B cell (primary cell): Measurements from ENCODE around the gene COG5. TPM values are rescaled to one million over a fixed set of nuclear protein-coding genes. Genes with fewer than 3 reads are reported as not detected.

Experiments
- ATAC-seq: fragments of 200-7000 bp; cut with Tn5 transposase; one replicate; pipeline ENCODE4 v1.10.0; 2021; ENCODE audit warnings: low read depth, mild to moderate bottlenecking, moderate number of reproducible peaks, moderate library complexity
- CTCF ChIA-PET: fragments of 350-600 bp; sonication (Branson Sonifier 250); formaldehyde crosslinking; loops from one replicate; lab custom pipeline; 2021; ENCODE audit warnings: antibody characterized with exemption, inconsistent platforms; lab: Charles Lee
- POLR2A ChIA-PET: fragments of 350-600 bp; sonication (Branson Sonifier 250); formaldehyde crosslinking; loops from one replicate; lab custom pipeline; 2021; ENCODE audit warnings: antibody characterized with exemption; lab: Charles Lee
- DNase-seq: peaks from one replicate; pipeline ENCODE4 v3.0.0; 2013
- H2AFZ ChIP-seq: 2 replicates; pipeline ENCODE4 v1.6.1; 2012; ENCODE audit warnings: mild to moderate bottlenecking, low read depth, low read length; ENCODE audit not compliant: insufficient read depth, poor library complexity, severe bottlenecking
- H3K27ac ChIP-seq, 2 donors: 1 replicate in 1 of 2; 2 replicates in 1 of 2; pipeline ENCODE4 v1.5.1; 2012 to 2013; ENCODE audit warnings: low read length in 2 of 2, mild to moderate bottlenecking in 2 of 2, moderate library complexity in 1 of 2
- H3K27me3 ChIP-seq, 4 experiments: fragments of 200-600 bp in 1 of 4; sonication (generic) in 1 of 4; replicated peaks in 1 of 4; 1 replicate in 2 of 4; 2 replicates in 2 of 4; pipeline versions ENCODE4 v1.6.1 to v1.7.0; 2013 to 2016; ENCODE audit warnings: low read length in 3 of 4, mild to moderate bottlenecking in 2 of 4, mixed read lengths in 1 of 4, moderate library complexity in 1 of 4; ENCODE audit not compliant: insufficient read depth in 4 of 4, control insufficient read depth in 3 of 4; ENCODE audit errors: control extremely low read depth in 1 of 4
- H3K36me3 ChIP-seq, 2 experiments: replicated peaks in 1 of 2; 1 replicate in 1 of 2; 2 replicates in 1 of 2; pipeline versions ENCODE4 v1.6.1 to v1.7.1; 2013; ENCODE audit warnings: low read length in 1 of 2; ENCODE audit not compliant: insufficient read depth in 2 of 2, control insufficient read depth in 1 of 2; ENCODE audit errors: control extremely low read depth in 1 of 2, extremely low read depth in 1 of 2
- H3K4me1 ChIP-seq, 2 donors: fragments of 200-600 bp in 1 of 2; sonication (generic) in 1 of 2; 1 replicate in 1 of 2; 2 replicates in 1 of 2; pipeline versions ENCODE4 v1.5.1 to v1.6.1; 2013 to 2017; ENCODE audit warnings: low read length in 2 of 2; ENCODE audit not compliant: control insufficient read depth in 2 of 2, insufficient read depth in 2 of 2
- H3K4me2 ChIP-seq: replicated peaks from 2 replicates; pipeline ENCODE3; 2012; ENCODE audit warnings: mild to moderate bottlenecking, low read depth, low read length; ENCODE audit not compliant: poor library complexity, severe bottlenecking
- H3K4me3 ChIP-seq, 5 experiments: fragments of 200-600 bp in 1 of 5; sonication (generic) in 1 of 5; 1 replicate in 3 of 5; 2 replicates in 2 of 5; pipeline versions ENCODE4 v1.5.1 to v1.7.0; 2011 to 2016; ENCODE audit warnings: low read length in 4 of 5, mild to moderate bottlenecking in 4 of 5, low read depth in 2 of 5, control low read depth in 1 of 5, moderate library complexity in 1 of 5; ENCODE audit not compliant: insufficient read depth in 1 of 5; ENCODE audit errors: control extremely low read depth in 1 of 5, extremely low read depth in 1 of 5
- H3K79me2 ChIP-seq: fragments of 200-600 bp; sonication (generic); one replicate; pipeline ENCODE4 v1.6.0; 2016; ENCODE audit warnings: low read length; ENCODE audit not compliant: control insufficient read depth, insufficient read depth
- H3K9ac ChIP-seq: fragments of 200-600 bp; sonication (generic); 2 replicates; pipeline ENCODE4 v1.6.1; 2017; ENCODE audit warnings: mild to moderate bottlenecking, low read length, moderate library complexity
- H3K9me3 ChIP-seq, 3 donors: one replicate each; pipeline versions ENCODE4 v1.6.1 to v1.7.1; 2013; ENCODE audit warnings: low read length in 2 of 3; ENCODE audit not compliant: control insufficient read depth in 2 of 3, insufficient read depth in 1 of 3; ENCODE audit errors: control extremely low read depth in 1 of 3
- H4K20me1 ChIP-seq: 2 replicates; pipeline ENCODE4 v1.6.0; 2012; ENCODE audit warnings: mild to moderate bottlenecking, low read length; ENCODE audit not compliant: insufficient read depth, control insufficient read depth, poor library complexity, severe bottlenecking
- H3K27ac Mint-ChIP-seq: one replicate; pipeline ENCODE4 v1.8.0; 2021; ENCODE audit warnings: mixed read lengths
- H3K27me3 Mint-ChIP-seq: one replicate; pipeline ENCODE4 v1.8.0; 2021; ENCODE audit warnings: mixed read lengths
- H3K4me1 Mint-ChIP-seq: one replicate; pipeline ENCODE4 v1.8.0; 2021; ENCODE audit warnings: mixed read lengths
- H3K4me3 Mint-ChIP-seq: one replicate; pipeline ENCODE4 v1.8.0; 2021; ENCODE audit warnings: mixed read lengths
- H3K9me3 Mint-ChIP-seq: one replicate; pipeline ENCODE4 v1.8.0; 2022; ENCODE audit warnings: mixed read lengths; ENCODE audit not compliant: insufficient read depth
- CTCF ChIP-seq: fragments of 200-600 bp; IDR thresholded peaks from one replicate; pipeline ENCODE4 v1.8.0; 2022; ENCODE audit warnings: antibody characterized with exemption, mild to moderate bottlenecking
- EZH2 ChIP-seq: IDR thresholded peaks from 2 replicates; pipeline ENCODE4 v1.6.1; 2012; ENCODE audit warnings: borderline replicate concordance, low read depth, mild to moderate bottlenecking, moderate library complexity, low read length; ENCODE audit not compliant: insufficient read depth, poor library complexity, severe bottlenecking
- WGBS: methylation state at CpG from one replicate; pipeline ENCODE4 v1.1.5; 2013; ENCODE audit warnings: missing lambda C conversion rate; ENCODE audit not compliant: insufficient coverage; 5-methylcytosine and 5-hydroxymethylcytosine counted together
- intact Hi-C: fragments of 100-400 bp; cut with micrococcal nuclease; formaldehyde crosslinking; loops from one replicate; pipeline ENCODE4 v1.10.0; 2022
- polyA plus RNA-seq: library from polyadenylated mRNA; depleted of rRNA; stranded (reverse); fragments of >200 nt; gene quantifications from 2 replicates; pipeline ENCODE4 v1.2.3, GENCODE V29; 2012
- total RNA-seq, 2 donors: library from RNA; stranded (reverse); fragments of 120-200 nt in 1 of 2; gene quantifications; 1 replicate in 1 of 2; 2 replicates in 1 of 2; pipeline versions ENCODE4 v1.2.3 to v1.2.4, GENCODE V29; 2013 to 2022

COG5 gene
- total and polyA plus RNA-seq, 2 donors (not counting 1 experiment from before 2014, with no cell fraction given) = 7.0 to 73.0 TPM

- H3K27me3 Mint-ChIP-seq = no peaks in the 10 kb centered on the region
Measured at GRCh38 chr7:107472116-107472515, 91.6 kb downstream of the COG5 start.

More at GRCh38 chr7:107472116-107472515, 91.6 kb downstream of the COG5 start:
- DNase-seq = no peak
- no peaks in the 10 kb centered on the region for H3K9me3 ChIP-seq
- ChIA-PET POLR2A (no interaction called here), CTCF (interaction anchor here (2.4 kb wide), 1 partner anchor 9 kb away, joined by 10 read pairs; no protein-coding TSS in a partner anchor)
- H3K27ac ChIP-seq = no peak overlapping the region
- no peak overlapping the region for H3K4me3 Mint-ChIP-seq
- H3K9me3 Mint-ChIP-seq = no peaks in the 10 kb centered on the region
- intact Hi-C loops = no loop called here
- no peak overlapping the region for H3K27ac Mint-ChIP-seq
- no peak for TF ChIP-seq CTCF
- TF ChIP-seq EZH2 = no peak
- no peak overlapping the region for H3K4me2 ChIP-seq
- H3K4me1 Mint-ChIP-seq = peaks cover 6% of the 10 kb centered on the region
- H3K4me1 ChIP-seq = no peaks in the 10 kb centered on the region
- no peak overlapping the region for H3K4me3 ChIP-seq
- H3K79me2 ChIP-seq = no peaks in the 10 kb centered on the region
- H3K36me3 ChIP-seq = no peaks in the 10 kb centered on the region
- no peak for ATAC-seq
- H3K9ac ChIP-seq = no peak overlapping the region
- peaks cover 7% of the 10 kb centered on the region for H4K20me1 ChIP-seq
- H2AFZ ChIP-seq = no peak overlapping the region
- no CpG with 5 or more reads among the region's 3 CpGs for WGBS
- no peaks in the 10 kb centered on the region for H3K27me3 ChIP-seq
